AG09319 (cell line): Measurements from ENCODE around the gene KEL.

Source experiments
- DNase-seq: peaks from one replicate; pipeline ENCODE4 v3.0.0-alpha.2; 2010; ENCODE audit warnings: low read depth; ENCODE audit errors: extremely low read depth
- CTCF ChIP-seq: IDR thresholded peaks from 2 replicates; pipeline ENCODE4 v1.5.1; 2011; ENCODE audit warnings: low read depth, mild to moderate bottlenecking, inconsistent platforms, low read length, moderate library complexity

The KEL gene

GRCh38 chr7:142908290-142908689 is 53.9 kb downstream of the KEL start:
- DNase-seq = no peak
- TF ChIP-seq CTCF = no peak

GRCh38 chr7:142906643-142907042 is 55.5 kb downstream of the KEL start:
- no peak for DNase-seq
- no peak for TF ChIP-seq CTCF

GRCh38 chr7:142905759-142906158 is 56.4 kb downstream of the KEL start:
- TF ChIP-seq CTCF = no peak
- DNase-seq = no peak

- TF ChIP-seq CTCF = no peak
Observed at GRCh38 chr7:142904128-142904527, 58.0 kb downstream of the KEL start.

GRCh38 chr7:142901426-142902259 is 60.5 kb downstream of the KEL start:
- TF ChIP-seq CTCF = no peak
- no peak for DNase-seq

More at GRCh38 chr7:142904128-142904527, 58.0 kb downstream of the KEL start:
- no peak for DNase-seq

- TF ChIP-seq CTCF = no peak
- DNase-seq = no peak
Observed at GRCh38 chr7:142899661-142900060, 62.5 kb downstream of the KEL start.

- no peak for DNase-seq
- no peak for TF ChIP-seq CTCF
Observed at GRCh38 chr7:142898377-142899170, 63.6 kb downstream of the KEL start.
